Measurements from ENCODE around the gene EIF1B.
"Not testable (repeated sequence)": the region's sequence is repeated elsewhere in the genome, so short reads cannot be mapped to it uniquely, and the experiment has no call there.

EIF1B gene

DNA sequence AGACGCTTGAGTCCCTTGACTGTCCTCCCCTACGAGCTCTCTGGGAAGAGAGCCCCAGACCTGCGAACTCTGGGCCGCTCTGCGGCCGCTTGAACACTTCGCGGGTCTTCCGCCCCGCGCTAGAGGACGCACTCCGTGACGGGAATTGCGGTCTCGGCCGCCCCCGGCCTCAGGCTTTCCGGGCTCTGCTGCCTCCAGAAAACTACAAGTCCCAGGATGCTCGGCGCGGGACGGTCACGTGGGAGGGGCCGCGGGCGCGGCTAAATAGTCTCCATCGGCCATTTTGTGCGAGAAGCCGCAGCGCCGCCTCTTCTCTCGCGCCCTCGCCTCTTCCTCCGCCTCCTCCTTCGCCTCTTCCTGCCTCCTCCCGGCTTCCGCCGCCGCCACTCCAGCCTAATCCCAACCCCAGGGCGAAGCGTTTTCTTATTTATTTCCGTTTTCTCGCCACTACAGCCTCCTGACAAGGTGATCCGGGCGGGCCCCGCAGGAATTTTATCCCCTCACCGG, at the start of gene EIF1B:
Gene EIF1B, plus strand, starts transcription at position 290 of the 507 bp plus-strand sequence. CDS start 235 bp downstream, outside the sequence.
- DNase-seq = peak; percentile 96 to 99 (median 98)

DNA sequence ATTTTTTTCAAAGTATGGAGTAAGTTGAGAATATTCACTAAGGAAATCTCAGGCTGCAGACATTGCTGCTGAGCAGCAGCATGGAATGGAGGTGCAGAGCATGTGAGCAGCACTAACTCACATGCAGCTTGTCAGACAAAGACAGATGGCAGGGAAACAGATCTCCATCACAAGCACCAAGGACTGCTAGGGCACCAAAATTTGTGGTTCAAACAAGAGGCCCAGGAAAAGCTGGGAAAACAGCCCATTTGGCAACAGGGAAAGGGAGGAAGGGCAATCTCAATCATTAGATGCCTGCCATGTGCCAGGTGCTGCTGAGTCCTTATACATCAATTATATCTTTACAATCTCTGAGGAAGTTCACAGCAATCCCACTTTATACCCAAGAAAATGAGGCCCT, 47.2 kb upstream of the EIF1B start:
- DNase-seq = no peak

GRCh38 chr3:40264451-40264850, 45.1 kb upstream of the EIF1B start:
- no peak for DNase-seq

- DNase-seq = no peak
Observed at GRCh38 chr3:40265181-40265580, 44.3 kb upstream of the EIF1B start.

- DNase-seq = no peak
Observed at GRCh38 chr3:40267937-40268724, 41.4 kb upstream of the EIF1B start.

- DNase-seq = no peak
Observed at GRCh38 chr3:40268802-40269524, 40.5 kb upstream of the EIF1B start.

DNA sequence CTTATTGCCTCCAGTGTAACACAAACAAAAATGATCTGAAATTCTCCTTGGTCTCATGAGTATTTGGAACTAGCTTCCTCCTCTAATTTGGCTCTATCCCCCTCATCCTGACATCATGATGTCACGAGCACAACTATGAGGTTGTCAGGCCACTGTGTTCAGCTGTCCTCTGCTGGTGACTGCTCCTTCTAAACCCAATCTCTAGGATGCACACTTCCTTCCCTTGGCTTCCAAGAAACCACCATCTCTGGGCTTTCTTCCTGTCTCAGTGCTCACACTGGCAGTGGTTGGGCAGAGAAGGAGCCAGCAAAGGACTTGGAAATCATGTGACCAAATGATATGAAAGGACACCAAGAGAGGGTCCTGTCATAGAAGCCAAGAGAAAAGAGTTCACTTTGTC, 30.7 kb upstream of the EIF1B start:
- no peak for DNase-seq

- no peak for DNase-seq
Observed at GRCh38 chr3:40281995-40282394, 27.5 kb upstream of the EIF1B start.

DNA sequence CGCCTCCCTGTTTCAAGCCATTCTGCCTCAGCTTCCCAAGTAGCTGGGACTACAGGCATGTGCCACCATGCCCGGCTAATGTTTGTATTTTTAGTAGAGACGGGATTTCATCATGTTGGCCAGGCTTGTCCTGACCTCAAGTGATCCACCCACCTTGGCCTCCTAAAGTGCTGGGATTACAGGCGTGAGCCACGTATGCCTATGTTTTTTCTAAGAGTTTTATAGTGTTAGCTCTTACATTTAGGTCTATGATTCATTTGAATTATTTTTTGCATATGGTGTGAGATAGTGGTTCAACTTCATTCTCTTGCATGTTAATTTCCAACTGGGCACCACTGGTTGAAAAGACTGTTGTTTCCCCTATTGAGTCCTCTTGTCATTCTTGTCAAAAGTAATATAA, 26.4 kb upstream of the EIF1B start:
- DNase-seq = not testable (repeated sequence)

GRCh38 chr3:40287248-40287647, 22.3 kb upstream of the EIF1B start:
- DNase-seq = no peak

GRCh38 chr3:40290396-40290795, 19.1 kb upstream of the EIF1B start:
- DNase-seq = no peak

GRCh38 chr3:40291471-40291870, 18.0 kb upstream of the EIF1B start:
- DNase-seq = no peak

- DNase-seq = no peak
Observed at GRCh38 chr3:40292637-40293349, 16.7 kb upstream of the EIF1B start.

DNA sequence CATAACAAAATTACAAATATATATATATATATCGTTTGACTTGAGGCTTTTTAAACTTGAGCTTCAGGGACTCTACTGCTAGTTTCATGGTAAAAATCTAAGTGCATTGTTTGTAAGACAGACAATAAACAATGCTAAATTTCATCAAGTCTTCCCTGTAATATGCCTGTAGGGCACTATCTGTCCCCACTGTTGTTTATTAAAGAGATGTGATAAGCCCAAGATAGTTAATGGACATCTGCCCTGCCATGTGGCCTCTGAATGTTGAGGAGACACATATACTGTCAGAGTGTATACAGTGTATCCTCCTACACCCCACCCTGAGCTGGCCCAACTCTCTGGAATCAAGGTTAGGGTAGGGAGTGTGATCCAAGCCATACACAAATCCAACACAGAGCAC, 15.1 kb upstream of the EIF1B start:
- DNase-seq = no peak

- no peak for DNase-seq
Observed at GRCh38 chr3:40298075-40298474, 11.4 kb upstream of the EIF1B start.

GRCh38 chr3:40299130-40299720, 10.3 kb upstream of the EIF1B start:
- DNase-seq = no peak

DNA sequence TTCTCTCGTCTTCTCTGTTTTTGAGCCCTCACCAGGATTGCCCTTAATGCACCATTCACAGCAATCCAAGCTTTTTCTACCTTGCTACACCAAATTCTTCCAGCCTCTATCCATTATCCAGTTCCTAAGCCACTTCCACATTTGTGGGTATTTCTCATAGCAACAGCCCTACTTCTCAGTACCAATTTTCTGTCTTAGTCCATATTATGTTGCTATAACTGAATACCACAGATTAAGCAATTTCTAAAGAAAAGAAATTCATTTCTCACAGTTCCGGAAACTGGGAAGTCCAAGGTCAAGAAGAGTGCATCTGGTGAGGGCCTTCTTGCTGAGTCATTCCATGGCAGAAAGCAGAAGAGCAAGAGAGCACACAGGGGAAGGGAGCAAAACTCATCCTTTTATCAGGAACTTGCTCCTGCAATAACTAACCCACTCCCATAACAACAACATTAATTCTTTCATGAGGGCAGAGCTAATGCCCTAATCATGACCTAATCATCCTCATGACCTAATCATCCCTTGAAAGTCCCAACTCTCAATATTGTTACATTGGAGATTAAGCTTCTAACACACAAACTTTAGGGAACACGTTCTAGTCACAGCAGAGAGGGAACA, 9.7 kb upstream of the EIF1B start:
- no peak for DNase-seq

DNA sequence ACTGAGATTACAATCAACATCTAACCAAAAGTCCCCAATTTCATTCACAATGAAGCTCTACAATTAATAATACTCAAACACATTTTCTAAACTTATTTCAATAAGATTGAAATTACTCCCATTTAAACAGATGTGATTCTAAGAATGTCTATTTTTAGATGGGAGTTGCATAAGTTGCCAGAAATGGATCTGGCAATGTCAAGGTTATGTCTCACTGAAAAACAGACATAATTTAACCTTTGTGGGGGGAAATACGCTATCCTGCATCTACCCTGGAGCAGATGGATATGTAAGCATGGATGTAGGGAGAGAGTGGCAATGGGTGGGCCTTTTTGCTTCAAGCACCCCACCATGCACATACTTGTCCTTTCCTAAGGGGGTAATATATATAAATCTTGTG, 6.7 kb upstream of the EIF1B start:
- no peak for DNase-seq

DNA sequence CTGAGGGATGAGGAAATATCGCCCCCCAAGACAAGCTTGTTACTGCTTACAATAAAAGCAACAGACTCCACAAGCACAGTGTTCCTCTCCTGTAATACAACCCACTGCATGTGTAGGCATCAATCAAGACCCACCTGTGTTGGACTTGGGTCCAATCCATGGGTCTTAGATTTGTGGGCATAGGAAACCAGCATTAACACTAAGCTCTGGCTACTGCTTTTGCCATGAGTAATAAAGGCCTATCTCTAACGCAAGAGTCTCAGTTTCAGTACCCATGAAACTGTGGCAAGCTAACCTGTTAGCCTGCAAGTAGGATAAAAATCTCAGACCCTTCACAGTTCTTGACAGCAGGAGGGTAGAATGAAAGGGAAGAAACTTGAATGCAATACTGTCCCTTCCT, 5.2 kb upstream of the EIF1B start:
- DNase-seq = no peak

DNA sequence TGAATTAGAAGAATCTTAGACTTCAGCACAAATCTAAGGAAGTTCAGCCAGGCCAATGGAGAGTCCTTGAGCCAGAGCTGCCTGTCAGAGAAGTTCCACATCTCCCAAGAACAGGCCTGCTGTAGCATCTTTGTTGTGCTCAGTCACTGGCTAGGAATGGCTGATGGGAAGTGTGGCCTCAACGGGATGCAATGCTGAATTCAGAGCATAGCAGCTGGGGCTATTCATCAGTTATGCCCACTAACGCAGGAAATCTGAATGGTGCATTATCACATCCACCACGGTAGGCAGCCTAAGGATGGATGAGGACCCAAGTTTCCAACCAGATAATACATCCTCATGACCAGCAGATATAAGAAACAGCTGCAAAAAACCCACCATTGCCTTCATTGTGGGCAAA, 3.2 kb upstream of the EIF1B start:
- DNase-seq = no peak

DNA sequence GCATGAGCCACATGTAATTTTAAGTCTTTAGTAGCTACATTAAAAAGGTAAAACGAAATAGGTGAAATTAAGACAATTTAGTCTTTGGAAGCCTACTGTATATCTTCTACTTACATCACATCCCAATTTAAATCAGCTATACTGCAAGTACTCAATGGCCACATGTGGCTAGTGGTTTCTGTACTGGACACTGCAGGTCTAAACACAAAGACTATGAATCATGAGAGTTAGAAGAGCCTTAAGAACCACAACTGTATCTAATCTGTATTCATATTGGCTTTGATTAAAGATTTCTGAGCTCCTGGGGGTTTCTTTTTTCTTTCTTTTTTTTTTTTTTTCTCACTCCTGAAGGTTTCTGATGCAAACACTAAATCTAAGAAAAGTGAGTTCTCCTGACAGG, 2.3 kb upstream of the EIF1B start:
- DNase-seq = no peak

DNA sequence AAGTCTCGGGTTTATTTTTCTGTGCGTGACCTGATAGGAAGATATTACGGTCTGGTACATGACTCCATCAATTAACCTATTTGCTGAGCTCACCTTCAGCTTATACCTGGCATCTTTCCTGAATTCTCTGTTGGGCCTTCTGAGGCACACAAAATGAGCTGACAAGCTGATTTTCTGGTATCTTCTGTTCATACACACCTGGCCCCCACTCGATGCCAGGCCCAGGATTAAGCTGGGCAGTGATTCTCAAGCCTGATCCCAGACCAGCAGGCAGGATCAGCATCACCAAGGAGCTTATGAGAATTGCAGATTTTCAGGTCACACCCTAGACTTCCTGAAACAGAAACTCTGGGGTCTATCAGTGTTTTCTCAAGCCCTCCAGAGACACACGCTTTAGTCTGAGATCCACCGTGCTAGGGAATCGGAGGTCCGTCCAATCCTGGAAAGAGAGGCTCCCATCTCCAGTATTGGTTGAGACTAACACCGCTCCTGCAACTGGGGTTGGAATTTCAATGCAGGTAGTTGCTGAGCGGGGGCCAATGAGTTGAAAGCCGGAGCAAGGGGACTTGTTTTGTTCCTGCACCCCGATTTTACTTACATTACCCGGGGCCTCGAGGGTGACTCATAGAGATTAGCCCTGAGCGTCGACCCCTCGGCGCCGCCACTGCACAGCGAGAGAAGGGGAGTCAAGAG, 636 bp upstream of the EIF1B start:
- DNase-seq = peak in 1 of 6 experiments; percentile 26

Measured in stimulated activated naive CD4-positive, alpha-beta T cell (primary cell).